Measurements from ENCODE around the gene KCTD21.

The KCTD21 gene

DNA sequence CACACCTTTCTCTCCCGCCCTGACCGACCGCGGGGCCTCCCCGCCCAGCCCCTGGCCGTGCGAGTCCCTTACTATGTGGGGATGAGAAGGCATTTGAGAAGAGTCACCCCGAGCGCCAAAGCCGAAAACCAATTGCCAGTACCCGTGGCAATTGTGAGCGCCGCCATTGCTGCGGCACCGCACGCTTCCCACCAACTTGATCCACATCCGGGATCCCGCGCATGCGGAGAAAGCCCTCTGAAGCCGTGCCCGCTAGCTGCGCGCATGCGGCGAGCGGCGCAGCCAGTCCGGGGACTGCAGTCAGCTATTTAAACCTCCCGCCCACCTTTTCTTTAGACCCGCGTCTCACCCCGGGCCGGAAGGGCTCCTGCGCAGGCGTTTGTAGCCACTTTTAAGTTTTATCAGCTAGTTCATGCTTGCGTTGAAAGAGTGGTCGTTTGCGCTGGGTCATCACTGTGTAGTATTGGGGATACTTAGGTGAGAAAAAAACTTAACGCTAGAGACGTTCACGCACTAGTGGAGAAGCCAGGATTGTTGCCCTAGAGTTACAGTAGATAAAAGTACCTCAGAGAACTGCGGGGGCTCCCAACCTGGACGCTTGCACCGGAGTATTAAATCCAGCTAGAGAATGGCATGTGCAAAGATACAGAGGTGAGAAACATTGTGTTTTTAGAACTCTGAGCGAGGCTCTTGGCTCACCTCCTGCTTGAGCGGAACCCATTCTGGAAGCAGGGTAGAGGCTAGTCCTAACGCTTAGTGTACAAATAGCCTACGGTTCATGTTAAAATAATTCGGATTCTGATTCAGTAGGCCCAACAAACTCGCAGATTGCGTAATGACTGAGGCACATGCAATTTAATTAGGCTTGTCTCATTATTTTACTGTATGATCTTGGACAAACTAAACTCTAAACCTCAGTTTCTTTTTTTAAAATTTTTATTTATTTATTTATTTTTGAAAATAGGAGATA is 48.7 kb downstream of the KCTD21 start, which contains the start of gene ALG8:
ALG8 (minus strand) TSS at position 205 of the 970 bp plus-strand sequence; CDS start at position 167, 38 bp downstream.
- peak; percentile 99 for DNase-seq (ENCODE audit: low spot score)

DNA sequence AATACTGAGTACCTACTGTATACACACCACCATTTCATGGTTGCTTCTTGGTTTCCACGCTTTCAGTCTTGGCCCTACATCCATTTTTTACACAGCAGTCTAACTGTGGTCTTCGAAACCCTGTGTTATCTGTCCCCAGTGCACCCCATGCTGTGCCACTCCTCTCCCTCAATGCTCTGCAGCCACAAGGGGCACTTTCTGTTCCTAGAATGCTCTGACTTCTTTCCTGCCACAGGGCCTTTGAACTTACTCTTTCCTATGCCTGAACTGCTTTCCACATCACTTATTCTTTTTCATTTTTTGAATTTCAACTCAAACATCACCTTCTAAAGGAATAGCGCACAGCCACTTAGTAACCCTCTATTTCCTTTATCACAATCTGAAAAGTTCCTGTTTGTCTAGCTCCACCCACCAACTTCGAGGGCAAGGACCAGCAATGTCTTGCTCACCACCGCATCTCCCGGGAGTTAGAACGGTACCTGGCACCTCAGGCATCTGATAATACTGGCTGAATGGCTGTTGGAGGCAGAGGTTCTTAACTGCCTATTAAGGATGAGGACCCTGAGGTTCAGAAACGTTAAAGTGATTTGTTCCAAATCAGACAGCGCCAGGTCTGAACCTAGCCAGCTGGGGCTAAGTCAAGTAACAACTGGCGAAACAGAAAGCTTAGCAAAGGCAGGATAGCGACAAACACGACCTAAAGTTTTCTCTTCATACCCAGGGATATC is 49.6 kb downstream of the KCTD21 start:
- no peak for DNase-seq (ENCODE audit: low spot score)

DNA sequence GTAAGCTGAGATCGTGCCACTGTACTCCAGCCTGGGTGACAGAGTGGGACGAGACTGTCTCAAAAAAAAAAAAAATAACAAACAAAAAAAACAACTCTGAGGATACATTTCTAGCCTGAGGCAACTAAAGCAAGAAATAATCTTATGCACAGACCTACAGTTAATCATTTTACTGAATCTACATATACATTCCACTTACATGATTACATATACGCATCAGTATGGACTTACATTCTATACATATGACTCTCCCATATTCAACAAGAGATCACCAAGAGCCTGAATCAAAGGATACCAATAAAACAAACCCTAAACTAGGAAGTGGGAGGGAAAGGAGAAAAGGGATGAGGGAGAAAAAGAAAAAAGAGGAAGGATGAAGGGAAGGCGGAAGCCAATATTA is 50.1 kb downstream of the KCTD21 start:
- DNase-seq (ENCODE audit: low spot score): no peak

DNA sequence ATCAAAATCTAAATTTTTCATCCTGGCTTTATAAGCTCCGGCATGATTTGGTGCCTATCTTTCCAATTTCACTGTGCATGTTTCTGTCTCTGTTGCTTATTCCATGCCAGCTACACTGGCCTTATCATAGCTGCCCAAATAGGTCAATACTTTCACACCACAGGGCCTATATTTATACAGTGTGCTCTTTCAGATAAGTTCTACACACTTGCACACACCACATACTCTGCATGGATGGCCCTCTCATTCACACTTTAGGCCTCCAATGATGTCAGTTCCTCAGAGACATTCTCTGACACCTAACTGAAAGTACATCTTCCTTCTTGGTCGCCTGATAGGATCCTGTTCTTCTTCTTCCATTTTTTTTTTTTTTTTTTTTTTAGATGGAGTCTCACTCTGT is 56.0 kb downstream of the KCTD21 start:
- no peak for DNase-seq (ENCODE audit: low spot score)

DNA sequence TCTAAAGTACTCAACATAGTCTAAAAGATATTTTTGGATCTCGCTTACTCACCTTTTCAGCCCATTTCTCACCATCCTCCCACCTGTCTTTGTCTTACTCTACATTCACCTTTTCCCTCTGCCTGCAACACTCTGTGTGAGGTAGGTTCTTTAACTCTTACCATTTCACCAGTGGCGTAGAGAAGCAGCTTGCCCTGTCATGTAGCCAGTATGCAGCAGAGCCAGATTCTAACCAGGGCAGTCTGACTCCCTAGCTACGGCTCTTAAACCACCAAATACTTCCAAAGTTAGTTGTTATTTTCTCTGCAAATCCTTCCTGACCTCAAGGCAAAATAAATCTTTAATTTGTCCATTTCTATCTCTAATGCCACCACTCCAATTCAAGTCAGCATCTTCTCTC is 56.5 kb downstream of the KCTD21 start:
- DNase-seq (ENCODE audit: low spot score): peak; percentile 71

DNA sequence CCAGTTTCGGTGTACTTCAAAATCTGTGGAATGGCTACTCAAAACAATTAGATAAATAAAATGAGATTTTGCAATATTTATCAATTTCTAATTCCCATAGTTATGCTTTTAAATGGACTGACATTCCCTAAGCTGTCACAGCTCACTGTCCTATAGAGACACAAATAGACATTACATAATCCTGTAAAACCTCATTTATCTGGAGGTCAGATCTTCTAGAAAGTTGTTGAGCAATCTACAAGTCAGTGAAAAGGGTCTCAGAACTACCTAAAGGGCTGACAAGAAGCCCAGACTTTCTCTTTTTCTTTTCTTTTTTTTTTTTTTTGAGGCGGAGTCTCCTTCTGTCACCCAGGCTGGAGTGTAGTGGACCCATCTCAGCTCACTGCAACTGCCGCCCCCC is 61.0 kb downstream of the KCTD21 start:
- DNase-seq (ENCODE audit: low spot score): no peak

Data from hepatic stellate cell (primary cell).